ENCODE measurements around the gene EVX1.

EVX1 gene

DNA sequence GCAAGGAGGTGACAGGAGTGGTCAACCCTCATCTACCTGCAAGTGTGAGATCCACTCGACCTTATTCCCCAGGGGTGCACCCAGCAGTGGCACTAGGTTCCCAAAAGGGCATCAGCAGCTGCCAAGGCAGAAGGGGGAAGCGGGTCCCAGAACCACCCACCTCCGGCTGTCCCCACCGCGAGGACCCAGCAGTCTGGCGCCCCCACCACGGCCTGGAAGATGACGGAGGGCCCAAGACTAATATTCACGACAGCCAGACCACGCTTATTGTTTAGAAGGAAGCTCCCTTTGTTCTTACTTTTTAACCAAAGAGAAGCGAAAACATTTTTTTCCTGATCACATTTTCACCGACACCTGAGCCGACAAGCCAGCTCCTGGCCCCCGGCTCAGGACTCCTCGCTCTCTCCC, 3.6 kb upstream of the EVX1 start:
- no peak for TF ChIP-seq EZH2 (IDR thresholded peaks at IDR 0.05; ENCODE audit: borderline replicate concordance, low read length)
- Histone ChIP-seq H3K27me3 (ENCODE audit: insufficient read depth, low read length) (no peaks in the 10 kb centered on the region), H3K79me2 (ENCODE audit: insufficient read depth, low read length) (no peaks in the 10 kb centered on the region), H3K36me3 (ENCODE audit: insufficient read depth, low read length) (no peaks in the 10 kb centered on the region), H3K4me1 (ENCODE audit: insufficient read depth, low read length, severe bottlenecking) (peaks cover 3% of the 10 kb centered on the region), H3K9ac (ENCODE audit: low read length) (no peak overlapping the region), H3K4me3 (ENCODE audit: low read depth, low read length, poor library complexity, severe bottlenecking) (no peak overlapping the region), H3F3A (ENCODE audit: insufficient read depth, low read length) (no peaks in the 10 kb centered on the region), H3K9me2 (ENCODE audit: low read depth, low read length) (no peaks in the 10 kb centered on the region), H3K9me3 (ENCODE audit: low read length) (no peaks in the 10 kb centered on the region), H3K4me2 (ENCODE audit: low read length) (no peak overlapping the region), H4K20me1 (ENCODE audit: insufficient read depth, low read length) (no peaks in the 10 kb centered on the region), H3K27ac (ENCODE audit: low read depth, low read length, poor library complexity, severe bottlenecking) (no peak overlapping the region), H2AFZ (ENCODE audit: low read length) (no peak overlapping the region)

DNA sequence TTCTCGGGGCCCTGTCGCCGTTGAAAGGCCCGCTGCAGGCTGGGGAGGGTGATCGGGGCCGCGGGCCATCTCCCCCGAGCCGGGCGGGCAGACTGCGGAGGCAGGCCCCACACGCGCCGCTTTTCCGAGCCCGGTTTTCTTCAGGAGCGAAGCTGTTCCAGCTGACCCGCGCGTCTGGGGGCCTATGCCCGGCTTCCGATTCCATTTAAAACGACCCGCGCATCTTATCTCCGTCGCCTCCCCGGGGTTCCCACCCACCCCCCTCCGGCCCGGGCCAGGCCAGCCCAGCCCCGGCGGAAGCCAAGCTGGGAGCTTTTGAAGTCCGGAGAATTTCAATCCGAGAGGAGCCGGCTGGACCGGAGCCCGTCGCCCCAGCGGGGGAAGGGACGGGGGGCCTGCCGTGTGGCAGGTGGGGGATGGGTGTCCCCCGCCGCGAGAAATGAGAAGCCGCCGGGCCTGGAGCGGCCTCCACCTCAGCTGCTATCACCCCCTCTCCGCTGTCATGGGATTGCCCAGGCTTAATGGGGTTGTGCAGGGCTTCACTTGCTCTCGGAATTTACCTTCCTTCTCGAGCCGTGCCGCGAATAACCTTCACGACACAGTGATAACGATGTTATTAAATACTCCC, 3.1 kb upstream of the EVX1 start:
- Histone ChIP-seq H3K9ac (ENCODE audit: low read length) (no peak overlapping the region), H3K4me1 (ENCODE audit: insufficient read depth, low read length, severe bottlenecking) (peaks cover 3% of the 10 kb centered on the region), H3K9me3 (ENCODE audit: low read length) (no peaks in the 10 kb centered on the region), H3K36me3 (ENCODE audit: insufficient read depth, low read length) (no peaks in the 10 kb centered on the region), H3K4me2 (ENCODE audit: low read length) (no peak overlapping the region), H3K4me3 (ENCODE audit: low read depth, low read length, poor library complexity, severe bottlenecking) (no peak overlapping the region), H2AFZ (ENCODE audit: low read length) (no peak overlapping the region), H3K27me3 (ENCODE audit: insufficient read depth, low read length) (no peaks in the 10 kb centered on the region), H3F3A (ENCODE audit: insufficient read depth, low read length) (no peaks in the 10 kb centered on the region), H4K20me1 (ENCODE audit: insufficient read depth, low read length) (no peaks in the 10 kb centered on the region), H3K27ac (ENCODE audit: low read depth, low read length, poor library complexity, severe bottlenecking) (no peak overlapping the region), H3K79me2 (ENCODE audit: insufficient read depth, low read length) (no peaks in the 10 kb centered on the region), H3K9me2 (ENCODE audit: low read depth, low read length) (no peaks in the 10 kb centered on the region)
- no peak for TF ChIP-seq EZH2 (IDR thresholded peaks at IDR 0.05; ENCODE audit: borderline replicate concordance, low read length)
- TF ChIP-seq, protein P1, sequence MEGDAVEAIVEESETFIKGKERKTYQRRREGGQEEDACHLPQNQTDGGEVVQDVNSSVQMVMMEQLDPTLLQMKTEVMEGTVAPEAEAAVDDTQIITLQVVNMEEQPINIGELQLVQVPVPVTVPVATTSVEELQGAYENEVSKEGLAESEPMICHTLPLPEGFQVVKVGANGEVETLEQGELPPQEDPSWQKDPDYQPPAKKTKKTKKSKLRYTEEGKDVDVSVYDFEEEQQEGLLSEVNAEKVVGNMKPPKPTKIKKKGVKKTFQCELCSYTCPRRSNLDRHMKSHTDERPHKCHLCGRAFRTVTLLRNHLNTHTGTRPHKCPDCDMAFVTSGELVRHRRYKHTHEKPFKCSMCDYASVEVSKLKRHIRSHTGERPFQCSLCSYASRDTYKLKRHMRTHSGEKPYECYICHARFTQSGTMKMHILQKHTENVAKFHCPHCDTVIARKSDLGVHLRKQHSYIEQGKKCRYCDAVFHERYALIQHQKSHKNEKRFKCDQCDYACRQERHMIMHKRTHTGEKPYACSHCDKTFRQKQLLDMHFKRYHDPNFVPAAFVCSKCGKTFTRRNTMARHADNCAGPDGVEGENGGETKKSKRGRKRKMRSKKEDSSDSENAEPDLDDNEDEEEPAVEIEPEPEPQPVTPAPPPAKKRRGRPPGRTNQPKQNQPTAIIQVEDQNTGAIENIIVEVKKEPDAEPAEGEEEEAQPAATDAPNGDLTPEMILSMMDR (IDR thresholded peaks at IDR 0.05; ENCODE audit: low read length) = no peak

DNA sequence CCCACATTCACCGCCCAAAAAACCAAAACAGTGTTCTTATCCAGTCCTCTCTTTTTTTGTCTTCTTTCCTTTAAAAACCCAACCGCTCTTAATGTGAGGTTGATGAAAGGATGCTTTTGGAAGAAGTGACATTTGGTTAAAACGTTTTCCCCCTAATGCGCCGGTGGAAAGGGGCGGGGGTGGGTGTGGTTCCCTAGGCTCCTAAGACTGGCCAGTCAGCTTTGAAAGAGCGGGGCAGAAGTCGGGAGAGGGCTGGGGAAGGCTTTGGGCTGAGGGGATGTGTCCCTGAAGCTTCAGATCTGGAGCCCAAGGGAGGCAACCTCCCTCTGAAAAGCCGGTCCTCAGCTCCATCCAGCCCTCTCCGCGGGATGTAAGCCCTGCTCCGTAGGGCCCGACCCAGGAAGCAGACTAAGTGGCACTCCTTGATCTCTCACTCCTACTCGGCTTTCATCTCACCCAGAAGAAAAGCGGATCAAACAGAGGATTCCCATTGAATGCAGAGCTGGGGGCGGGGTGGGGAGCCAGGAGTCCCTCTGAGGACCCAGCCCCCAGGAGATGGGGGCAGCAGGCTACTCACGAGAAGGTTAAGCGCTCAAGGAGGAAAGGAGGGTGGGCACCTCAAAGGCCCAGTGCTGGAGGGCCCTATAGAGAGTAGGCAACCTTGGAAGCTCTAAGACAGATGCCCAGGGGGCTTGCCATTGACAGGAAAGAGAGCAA, 2.4 kb upstream of the EVX1 start:
- Histone ChIP-seq H3K36me3 (ENCODE audit: insufficient read depth, low read length) (no peaks in the 10 kb centered on the region), H3K79me2 (ENCODE audit: insufficient read depth, low read length) (no peaks in the 10 kb centered on the region), H3F3A (ENCODE audit: insufficient read depth, low read length) (no peaks in the 10 kb centered on the region), H3K9me2 (ENCODE audit: low read depth, low read length) (no peaks in the 10 kb centered on the region), H4K20me1 (ENCODE audit: insufficient read depth, low read length) (no peaks in the 10 kb centered on the region), H2AFZ (ENCODE audit: low read length) (no peak overlapping the region), H3K9me3 (ENCODE audit: low read length) (no peaks in the 10 kb centered on the region), H3K4me1 (ENCODE audit: insufficient read depth, low read length, severe bottlenecking) (peaks cover 3% of the 10 kb centered on the region), H3K27ac (ENCODE audit: low read depth, low read length, poor library complexity, severe bottlenecking) (no peak overlapping the region), H3K27me3 (ENCODE audit: insufficient read depth, low read length) (no peaks in the 10 kb centered on the region), H3K4me2 (ENCODE audit: low read length) (no peak overlapping the region), H3K4me3 (ENCODE audit: low read depth, low read length, poor library complexity, severe bottlenecking) (no peak overlapping the region), H3K9ac (ENCODE audit: low read length) (no peak overlapping the region)
- TF ChIP-seq EZH2 (IDR thresholded peaks at IDR 0.05; ENCODE audit: borderline replicate concordance, low read length) = no peak
- TF ChIP-seq, protein P1 (IDR thresholded peaks at IDR 0.05; ENCODE audit: low read length) = no peak
